ENCODE results near the gene RACGAP1.

The RACGAP1 gene

DNA sequence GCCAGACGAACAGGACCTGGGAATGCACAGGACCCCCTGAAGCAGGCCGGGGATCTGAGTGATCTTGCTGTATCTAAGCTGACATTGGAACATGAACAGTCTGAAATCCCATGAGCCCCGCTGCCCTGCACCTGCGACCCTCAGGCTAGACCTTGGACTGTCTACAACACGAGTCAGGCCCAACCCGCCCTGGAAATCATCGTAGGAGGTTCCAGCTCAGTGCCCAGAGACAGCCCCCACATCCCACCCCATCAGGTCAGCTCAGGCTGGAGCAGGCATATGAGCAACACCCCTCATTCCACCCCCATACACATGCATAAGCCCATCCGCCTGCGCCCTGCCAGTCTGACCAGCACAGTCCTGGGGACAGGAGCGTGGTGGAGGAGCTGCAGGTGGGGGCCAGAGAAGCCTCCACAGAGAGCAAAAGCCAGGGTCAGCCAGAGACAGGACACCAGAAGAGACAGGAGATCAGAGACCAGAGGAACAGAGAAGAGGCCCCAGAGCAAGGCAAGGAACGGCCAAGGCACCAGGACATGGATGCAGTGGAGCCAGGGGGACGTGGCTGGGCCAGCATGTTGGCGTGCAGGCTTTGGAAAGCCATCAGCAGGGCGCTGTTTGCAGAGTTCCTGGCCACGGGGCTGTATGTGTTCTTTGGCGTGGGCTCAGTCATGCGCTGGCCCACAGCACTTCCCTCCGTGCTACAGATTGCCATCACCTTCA, 52.5 kb downstream of the RACGAP1 start, which contains the start of gene AQP6:
Gene AQP6 (plus strand): TSS at position 307 of the 720 bp plus-strand sequence. CDS start 227 bp downstream, at position 534.
- TF ChIP-seq, protein P1, sequence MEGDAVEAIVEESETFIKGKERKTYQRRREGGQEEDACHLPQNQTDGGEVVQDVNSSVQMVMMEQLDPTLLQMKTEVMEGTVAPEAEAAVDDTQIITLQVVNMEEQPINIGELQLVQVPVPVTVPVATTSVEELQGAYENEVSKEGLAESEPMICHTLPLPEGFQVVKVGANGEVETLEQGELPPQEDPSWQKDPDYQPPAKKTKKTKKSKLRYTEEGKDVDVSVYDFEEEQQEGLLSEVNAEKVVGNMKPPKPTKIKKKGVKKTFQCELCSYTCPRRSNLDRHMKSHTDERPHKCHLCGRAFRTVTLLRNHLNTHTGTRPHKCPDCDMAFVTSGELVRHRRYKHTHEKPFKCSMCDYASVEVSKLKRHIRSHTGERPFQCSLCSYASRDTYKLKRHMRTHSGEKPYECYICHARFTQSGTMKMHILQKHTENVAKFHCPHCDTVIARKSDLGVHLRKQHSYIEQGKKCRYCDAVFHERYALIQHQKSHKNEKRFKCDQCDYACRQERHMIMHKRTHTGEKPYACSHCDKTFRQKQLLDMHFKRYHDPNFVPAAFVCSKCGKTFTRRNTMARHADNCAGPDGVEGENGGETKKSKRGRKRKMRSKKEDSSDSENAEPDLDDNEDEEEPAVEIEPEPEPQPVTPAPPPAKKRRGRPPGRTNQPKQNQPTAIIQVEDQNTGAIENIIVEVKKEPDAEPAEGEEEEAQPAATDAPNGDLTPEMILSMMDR (IDR thresholded peaks at IDR 0.05; ENCODE audit: low read depth, low read length), result no peak
- no peak within 1 kb of the TSS for H3K4me3 ChIP-seq (replicated peaks in 1 of 2; ENCODE audit: low read depth in 2 of 2, low read length in 2 of 2)
- DNase-seq (ENCODE audit: low read depth in 2 of 2), result no peak

DNA sequence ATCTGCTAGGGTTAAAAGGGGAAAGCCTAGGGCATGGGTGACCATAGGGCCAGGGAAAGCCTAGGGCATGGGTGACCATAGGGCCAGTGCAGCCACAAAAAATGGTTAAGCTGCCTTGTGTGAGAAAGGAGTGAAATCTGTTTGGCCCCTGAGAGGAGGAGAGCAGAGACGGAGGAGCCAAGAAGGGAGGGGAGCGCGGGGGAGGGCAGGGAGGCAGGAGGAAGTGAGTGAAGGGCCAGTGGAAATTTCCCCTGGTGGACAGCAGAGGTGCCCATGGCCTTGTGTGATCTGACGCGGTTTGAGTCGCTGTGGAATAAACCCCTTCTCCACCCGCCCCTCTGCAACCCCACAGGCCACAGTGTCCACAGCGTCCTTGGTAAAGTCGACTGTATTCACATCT, 53.2 kb downstream of the RACGAP1 start:
- no peak overlapping the region for H3K4me3 ChIP-seq (replicated peaks in 1 of 2; ENCODE audit: low read depth in 2 of 2, low read length in 2 of 2)
- DNase-seq (ENCODE audit: low read depth in 2 of 2), result no peak
- TF ChIP-seq, protein P1 (IDR thresholded peaks at IDR 0.05; ENCODE audit: low read depth, low read length), result no peak

DNA sequence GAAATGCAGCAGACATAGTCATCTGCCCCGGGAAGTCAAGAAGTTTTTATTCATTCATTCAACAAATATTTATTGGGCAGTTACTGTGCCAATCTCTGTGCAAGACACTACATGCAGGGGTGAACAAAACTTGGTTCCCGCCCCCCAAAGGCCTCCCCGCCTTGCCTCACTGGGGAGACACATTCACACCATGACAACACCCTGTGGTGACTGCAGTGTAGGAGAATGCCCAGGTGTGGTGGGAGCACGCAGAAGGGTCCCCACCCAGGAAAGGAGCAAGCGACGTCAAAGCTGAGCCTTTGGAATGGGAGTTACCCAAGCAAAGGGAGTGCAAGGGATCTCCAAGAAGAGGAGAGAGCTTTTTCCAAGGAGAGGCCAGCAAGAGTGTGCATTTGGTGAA, 54.2 kb downstream of the RACGAP1 start:
- H3K4me3 ChIP-seq (replicated peaks in 1 of 2; ENCODE audit: low read depth in 2 of 2, low read length in 2 of 2), result no peak overlapping the region
- no peak for DNase-seq (ENCODE audit: low read depth in 2 of 2)
- TF ChIP-seq, protein P1 (IDR thresholded peaks at IDR 0.05; ENCODE audit: low read depth, low read length), result no peak

DNA sequence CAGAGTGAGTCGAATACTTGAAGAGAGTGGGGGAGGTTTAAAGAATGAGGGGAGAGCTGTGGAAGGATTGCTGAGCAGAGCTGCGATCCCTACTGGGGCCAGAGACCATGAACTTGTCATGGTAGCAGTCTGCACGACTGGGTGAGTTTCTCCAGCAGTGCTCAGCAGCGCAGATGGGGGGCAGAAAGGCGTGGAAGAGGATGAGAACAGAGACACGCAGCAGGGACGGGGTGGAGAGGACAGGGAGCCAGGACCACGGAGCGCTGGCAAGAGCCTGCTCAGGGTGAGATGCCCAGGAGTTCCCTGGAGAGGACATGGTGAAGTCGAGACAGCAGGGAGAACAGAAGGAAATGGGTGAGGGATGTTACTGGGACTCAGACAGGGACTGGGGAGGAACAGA, 54.6 kb downstream of the RACGAP1 start:
- TF ChIP-seq, protein P1 (IDR thresholded peaks at IDR 0.05; ENCODE audit: low read depth, low read length), result no peak
- no peak overlapping the region for H3K4me3 ChIP-seq (replicated peaks in 1 of 2; ENCODE audit: low read depth in 2 of 2, low read length in 2 of 2)
- no peak for DNase-seq (ENCODE audit: low read depth in 2 of 2)

DNA sequence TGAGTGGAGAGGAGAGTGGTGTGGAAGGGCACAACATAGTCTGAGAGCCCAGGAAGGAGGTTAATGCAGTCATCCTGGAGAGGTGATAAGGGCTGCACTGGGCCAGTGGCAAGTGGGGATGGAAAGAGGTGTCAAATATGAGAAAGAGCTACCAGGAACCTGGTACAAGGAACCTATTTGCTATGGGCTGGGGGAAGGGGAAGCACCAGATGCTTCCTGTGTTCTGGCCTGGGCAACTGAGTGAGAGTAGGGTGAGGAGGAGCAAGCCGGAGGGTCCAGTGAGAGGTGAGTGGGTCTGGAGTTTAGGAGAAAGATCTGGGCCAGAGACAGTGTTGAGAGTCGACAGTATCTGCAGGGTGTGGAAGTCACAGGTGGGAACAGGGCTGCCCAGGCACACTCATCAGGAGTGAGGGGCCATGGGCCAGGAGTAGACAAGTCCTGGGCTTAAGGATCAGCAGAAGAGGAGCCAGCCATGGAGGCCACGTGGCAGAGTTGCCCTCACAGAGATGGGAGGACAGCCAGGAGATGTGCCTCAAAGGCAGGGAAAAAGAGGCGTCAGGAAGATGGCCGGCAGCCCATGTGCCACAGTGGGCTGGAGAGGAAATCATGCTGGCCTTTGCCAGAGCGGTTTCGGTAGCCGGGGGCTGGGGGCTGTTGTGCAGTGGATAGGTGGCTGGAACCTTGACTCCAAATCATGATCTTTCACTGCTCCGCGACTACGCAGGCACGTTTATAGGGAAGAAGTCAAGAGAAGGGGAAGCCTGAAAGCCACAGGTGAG, 55.5 kb downstream of the RACGAP1 start:
- no peak for DNase-seq (ENCODE audit: low read depth in 2 of 2)
- TF ChIP-seq, protein P1 (IDR thresholded peaks at IDR 0.05; ENCODE audit: low read depth, low read length), result no peak
- H3K4me3 ChIP-seq (replicated peaks in 1 of 2; ENCODE audit: low read depth in 2 of 2, low read length in 2 of 2), result no peak overlapping the region

DNA sequence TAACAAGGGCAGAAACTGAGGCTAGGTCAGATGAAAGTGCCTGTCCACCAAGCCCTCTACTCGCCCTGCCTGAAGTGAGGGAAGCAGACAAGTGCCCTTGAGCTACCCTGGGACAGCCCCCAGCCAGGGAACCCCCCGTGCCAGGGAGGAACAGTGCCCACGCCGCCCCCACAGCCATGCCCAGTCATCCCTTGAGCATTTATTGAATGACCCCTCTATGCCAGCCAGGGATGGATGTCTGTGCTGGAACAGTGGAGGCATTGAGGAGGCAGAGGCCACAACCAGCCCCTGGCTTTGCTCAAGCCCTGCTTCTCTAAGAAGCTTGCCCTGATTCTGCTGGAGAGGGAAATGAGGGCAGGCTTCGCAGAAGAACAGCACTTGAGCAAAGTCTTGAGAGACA, 56.3 kb downstream of the RACGAP1 start:
- TF ChIP-seq, protein P1 (IDR thresholded peaks at IDR 0.05; ENCODE audit: low read depth, low read length), result no peak
- no peak overlapping the region for H3K4me3 ChIP-seq (replicated peaks in 1 of 2; ENCODE audit: low read depth in 2 of 2, low read length in 2 of 2)
- DNase-seq (ENCODE audit: low read depth in 2 of 2), result no peak

Measured in cardiac fibroblast (primary cell).